C4-2B (cell line): Measurements from ENCODE around the gene PRPF6.

Experiments
- ZFX ChIP-seq: fragments of 450-650 bp; IDR thresholded peaks from 2 replicates; pipeline ENCODE4 v1.6.1; 2017
- TF ChIP-seq, protein P1 (sequence below): fragments of 450-650 bp; conservative IDR thresholded peaks from 2 replicates; pipeline ENCODE4 v1.5.1; 2017; ENCODE audit warnings: mild to moderate bottlenecking

DNA sequence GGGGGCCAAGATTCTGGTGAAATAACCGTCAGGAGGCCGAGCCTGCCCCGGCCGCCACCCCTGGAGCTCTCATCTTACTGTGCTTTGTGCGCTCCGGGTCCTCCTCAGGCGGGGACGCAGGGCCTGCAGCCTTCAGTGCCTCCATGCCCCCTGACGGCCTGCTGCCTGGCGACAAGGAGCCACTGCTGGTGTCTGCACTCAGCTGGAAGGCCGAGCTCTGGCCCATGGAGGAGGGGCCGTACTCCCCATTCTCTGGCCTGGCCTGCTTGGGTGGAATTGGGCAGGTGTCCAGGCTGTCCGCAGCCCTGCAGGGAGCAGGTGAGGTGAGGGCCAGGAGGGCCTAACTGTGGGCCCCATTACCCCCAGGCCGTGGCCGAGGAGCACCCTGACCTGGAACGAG, 16.5 kb upstream of the PRPF6 start:
- TF ChIP-seq, protein P1, sequence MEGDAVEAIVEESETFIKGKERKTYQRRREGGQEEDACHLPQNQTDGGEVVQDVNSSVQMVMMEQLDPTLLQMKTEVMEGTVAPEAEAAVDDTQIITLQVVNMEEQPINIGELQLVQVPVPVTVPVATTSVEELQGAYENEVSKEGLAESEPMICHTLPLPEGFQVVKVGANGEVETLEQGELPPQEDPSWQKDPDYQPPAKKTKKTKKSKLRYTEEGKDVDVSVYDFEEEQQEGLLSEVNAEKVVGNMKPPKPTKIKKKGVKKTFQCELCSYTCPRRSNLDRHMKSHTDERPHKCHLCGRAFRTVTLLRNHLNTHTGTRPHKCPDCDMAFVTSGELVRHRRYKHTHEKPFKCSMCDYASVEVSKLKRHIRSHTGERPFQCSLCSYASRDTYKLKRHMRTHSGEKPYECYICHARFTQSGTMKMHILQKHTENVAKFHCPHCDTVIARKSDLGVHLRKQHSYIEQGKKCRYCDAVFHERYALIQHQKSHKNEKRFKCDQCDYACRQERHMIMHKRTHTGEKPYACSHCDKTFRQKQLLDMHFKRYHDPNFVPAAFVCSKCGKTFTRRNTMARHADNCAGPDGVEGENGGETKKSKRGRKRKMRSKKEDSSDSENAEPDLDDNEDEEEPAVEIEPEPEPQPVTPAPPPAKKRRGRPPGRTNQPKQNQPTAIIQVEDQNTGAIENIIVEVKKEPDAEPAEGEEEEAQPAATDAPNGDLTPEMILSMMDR, result no peak
- no peak for TF ChIP-seq ZFX
